ENCODE data around the gene ACTR1A.
A peak's percentile ranks its signal among the peaks of the same experiment; 100 is the strongest.

The ACTR1A gene

GRCh38 chr10:102460836-102461186 lies 41.7 kb downstream of the ACTR1A start:
- no peak overlapping the region for H3K14ac ChIP-seq (ENCODE audit: low read length in 2 of 2)
- WGBS, result 57% methylated on average over 8 of the region's 8 CpGs
- H3K4me3 ChIP-seq (ENCODE audit: insufficient read depth in 1 of 2, low read depth in 1 of 2, low read length in 2 of 2), result peak overlapping the region in 1 of 2 experiments; percentile 76

GRCh38 chr10:102458656-102459055 lies 43.9 kb downstream of the ACTR1A start:
- Histone ChIP-seq H3K4me1 (ENCODE audit: control insufficient read depth, insufficient read depth, low read depth, low read length) (peaks cover 18% of the 10 kb centered on the region), H3K9ac (ENCODE audit: low read length) (no peak overlapping the region)
- WGBS, result 87% methylated on average over 4 of the region's 4 CpGs

More at GRCh38 chr10:102460836-102461186, 41.7 kb downstream of the ACTR1A start:
- Histone ChIP-seq H3K4me2 (ENCODE audit: low read length, poor library complexity, severe bottlenecking) (peak overlapping the region; percentile 56), H2BK120ac (ENCODE audit: low read depth, low read length) (no peak overlapping the region), H2BK5ac (ENCODE audit: low read depth, low read length, poor library complexity, severe bottlenecking) (no peak overlapping the region), H3K9me3 (ENCODE audit: control insufficient read depth, low read length) (no peaks in the 10 kb centered on the region), H4K91ac (ENCODE audit: low read length) (no peak overlapping the region), H3K4ac (ENCODE audit: low read depth in 1 of 2, low read length in 2 of 2) (peak overlapping the region in 1 of 2 experiments; percentile 52), H4K8ac (ENCODE audit: low read length) (peak overlapping the region; percentile 71), H3K27ac (ENCODE audit: low read length, poor library complexity, severe bottlenecking) (no peak overlapping the region), H3K79me1 (replicated peaks; ENCODE audit: low read length, poor library complexity, severe bottlenecking) (no peaks in the 10 kb centered on the region), H2BK12ac (ENCODE audit: low read length in 2 of 2) (no peak overlapping the region), H2BK15ac (ENCODE audit: low read depth, poor library complexity, severe bottlenecking) (no peak overlapping the region), H3K9ac (ENCODE audit: low read length) (peak overlapping the region; percentile 59), H3K27me3 (ENCODE audit: control insufficient read depth in 1 of 2, insufficient read depth in 1 of 2, low read length in 2 of 2) (peaks cover 27 to 45% of the 10 kb centered on the region in 2 experiments), H3K23ac (ENCODE audit: low read length in 2 of 2) (no peak overlapping the region), H3K18ac (ENCODE audit: low read depth in 1 of 2, low read length in 2 of 2) (peak overlapping the region in 1 of 2 experiments; percentile 5), H2AK5ac (ENCODE audit: low read length, severe bottlenecking) (no peak overlapping the region), H3K36me3 (ENCODE audit: control insufficient read depth in 1 of 2, insufficient read depth in 2 of 2, low read depth in 1 of 2, low read length in 2 of 2) (no peaks in the 10 kb centered on the region), H3K4me1 (ENCODE audit: control insufficient read depth, insufficient read depth, low read depth, low read length) (peaks cover 11% of the 10 kb centered on the region), H2AFZ (ENCODE audit: low read depth, low read length) (peak overlapping the region; percentile 30)
- DNase-seq, result no peak

DNA sequence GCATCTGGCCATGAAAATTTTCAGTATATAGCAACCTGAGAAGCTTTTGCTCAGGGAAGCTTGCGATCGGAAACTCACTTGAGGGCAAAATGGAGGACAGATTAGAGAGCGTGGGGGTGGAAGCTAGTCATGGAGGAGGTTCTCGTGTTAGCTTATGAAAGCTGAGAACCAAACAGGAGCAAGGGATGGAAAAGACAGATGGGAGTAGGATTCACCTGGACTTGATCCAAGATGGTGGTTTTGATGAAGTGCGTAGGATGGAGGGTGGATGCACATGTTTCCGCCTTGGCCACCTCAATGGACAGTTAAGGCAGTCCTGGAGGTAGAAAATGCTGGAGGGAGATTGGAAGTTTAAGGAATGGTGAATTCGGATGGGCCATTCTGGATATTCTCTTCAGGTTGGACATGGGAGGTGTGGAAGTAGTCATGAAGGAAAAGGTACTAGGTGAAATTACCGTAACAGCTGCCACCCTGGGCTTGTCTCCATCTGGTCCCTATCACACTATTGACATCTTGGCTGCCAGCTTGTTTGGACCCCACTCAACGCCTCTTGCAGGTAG lies 44.8 kb downstream of the ACTR1A start:
- Histone ChIP-seq H3K9ac (ENCODE audit: low read length) (no peak overlapping the region), H3K18ac (ENCODE audit: low read depth in 1 of 2, low read length in 2 of 2) (no peak overlapping the region), H2BK12ac (ENCODE audit: low read length in 2 of 2) (no peak overlapping the region), H3K79me1 (replicated peaks; ENCODE audit: low read length, poor library complexity, severe bottlenecking) (peaks cover 3% of the 10 kb centered on the region), H3K4me3 (ENCODE audit: insufficient read depth in 1 of 2, low read depth in 1 of 2, low read length in 2 of 2) (no peak overlapping the region), H4K8ac (ENCODE audit: low read length) (no peak overlapping the region), H3K9me3 (ENCODE audit: control insufficient read depth, low read length) (no peaks in the 10 kb centered on the region), H2AFZ (ENCODE audit: low read depth, low read length) (no peak overlapping the region), H2BK5ac (ENCODE audit: low read depth, low read length, poor library complexity, severe bottlenecking) (no peak overlapping the region), H3K36me3 (ENCODE audit: control insufficient read depth in 1 of 2, insufficient read depth in 2 of 2, low read depth in 1 of 2, low read length in 2 of 2) (peaks cover 0 to 1% of the 10 kb centered on the region in 2 experiments), H2BK15ac (ENCODE audit: low read depth, poor library complexity, severe bottlenecking) (no peak overlapping the region), H3K4me1 (ENCODE audit: control insufficient read depth, insufficient read depth, low read depth, low read length) (peaks cover 25% of the 10 kb centered on the region), H2AK5ac (ENCODE audit: low read length, severe bottlenecking) (no peak overlapping the region), H2BK120ac (ENCODE audit: low read depth, low read length) (no peak overlapping the region), H3K4me2 (ENCODE audit: low read length, poor library complexity, severe bottlenecking) (no peak overlapping the region), H4K91ac (ENCODE audit: low read length) (no peak overlapping the region), H3K27me3 (ENCODE audit: control insufficient read depth in 1 of 2, insufficient read depth in 1 of 2, low read length in 2 of 2) (peaks cover 12 to 30% of the 10 kb centered on the region in 2 experiments), H3K23ac (ENCODE audit: low read length in 2 of 2) (no peak overlapping the region), H3K27ac (ENCODE audit: low read length, poor library complexity, severe bottlenecking) (no peak overlapping the region), H3K4ac (ENCODE audit: low read depth in 1 of 2, low read length in 2 of 2) (no peak overlapping the region), H3K14ac (ENCODE audit: low read length in 2 of 2) (no peak overlapping the region)
- no peak for DNase-seq
- 98% methylated on average over 8 of the region's 9 CpGs for WGBS

More at GRCh38 chr10:102458656-102459055, 43.9 kb downstream of the ACTR1A start:
- Histone ChIP-seq H2BK12ac (ENCODE audit: low read length in 2 of 2) (no peak overlapping the region), H2BK15ac (ENCODE audit: low read depth, poor library complexity, severe bottlenecking) (no peak overlapping the region), H2AK5ac (ENCODE audit: low read length, severe bottlenecking) (no peak overlapping the region), H3K4me3 (ENCODE audit: insufficient read depth in 1 of 2, low read depth in 1 of 2, low read length in 2 of 2) (no peak overlapping the region), H4K91ac (ENCODE audit: low read length) (no peak overlapping the region), H3K18ac (ENCODE audit: low read depth in 1 of 2, low read length in 2 of 2) (no peak overlapping the region), H3K36me3 (ENCODE audit: control insufficient read depth in 1 of 2, insufficient read depth in 2 of 2, low read depth in 1 of 2, low read length in 2 of 2) (no peaks in the 10 kb centered on the region), H2AFZ (ENCODE audit: low read depth, low read length) (no peak overlapping the region), H3K9me3 (ENCODE audit: control insufficient read depth, low read length) (no peaks in the 10 kb centered on the region), H2BK5ac (ENCODE audit: low read depth, low read length, poor library complexity, severe bottlenecking) (no peak overlapping the region), H2BK120ac (ENCODE audit: low read depth, low read length) (no peak overlapping the region), H3K79me1 (replicated peaks; ENCODE audit: low read length, poor library complexity, severe bottlenecking) (no peaks in the 10 kb centered on the region), H3K4ac (ENCODE audit: low read depth in 1 of 2, low read length in 2 of 2) (no peak overlapping the region), H3K4me2 (ENCODE audit: low read length, poor library complexity, severe bottlenecking) (no peak overlapping the region), H4K8ac (ENCODE audit: low read length) (no peak overlapping the region), H3K23ac (ENCODE audit: low read length in 2 of 2) (no peak overlapping the region), H3K14ac (ENCODE audit: low read length in 2 of 2) (no peak overlapping the region), H3K27ac (ENCODE audit: low read length, poor library complexity, severe bottlenecking) (no peak overlapping the region), H3K27me3 (ENCODE audit: control insufficient read depth in 1 of 2, insufficient read depth in 1 of 2, low read length in 2 of 2) (peaks cover 22 to 35% of the 10 kb centered on the region in 2 experiments)
- DNase-seq, result no peak

DNA sequence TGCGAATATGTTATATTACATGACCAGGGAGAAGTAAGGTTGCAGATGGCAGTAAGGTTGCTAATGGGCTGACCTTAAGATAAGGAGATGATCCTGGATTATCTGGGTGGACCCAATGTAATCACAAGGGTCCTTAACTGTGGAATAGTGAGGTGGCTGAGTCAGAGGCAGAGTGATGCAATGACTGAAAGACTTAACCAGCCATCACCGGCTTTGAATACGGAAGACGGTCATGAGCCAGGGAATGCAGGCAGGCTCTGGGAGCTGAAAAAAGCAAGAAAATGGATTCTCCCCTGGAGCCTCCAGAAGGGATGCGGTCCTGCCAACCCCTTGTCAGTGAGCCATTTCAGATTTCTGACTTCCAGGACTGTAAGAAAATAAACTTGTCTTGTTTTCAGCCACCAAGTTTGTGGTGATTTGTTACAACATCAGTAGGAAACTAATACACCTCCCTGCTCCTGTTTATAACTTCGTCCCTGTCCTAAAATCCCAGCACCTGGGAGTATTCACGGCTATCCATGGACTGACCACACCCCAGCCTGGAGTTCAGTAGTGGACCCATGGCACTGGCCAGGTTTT lies 46.5 kb downstream of the ACTR1A start:
- H3K4me1 ChIP-seq (ENCODE audit: control insufficient read depth, insufficient read depth, low read depth, low read length), result peaks cover 22% of the 10 kb centered on the region
- H3K9me3 ChIP-seq (ENCODE audit: control insufficient read depth, low read length), result no peaks in the 10 kb centered on the region
- no peak overlapping the region for H3K23ac ChIP-seq (ENCODE audit: low read length in 2 of 2)
- peak overlapping the region; percentile 77 for H3K18ac ChIP-seq (ENCODE audit: low read depth in 1 of 2, low read length in 2 of 2)
- H2BK15ac ChIP-seq (ENCODE audit: low read depth, poor library complexity, severe bottlenecking), result no peak overlapping the region
- H3K27ac ChIP-seq (ENCODE audit: low read length, poor library complexity, severe bottlenecking), result no peak overlapping the region
- WGBS, result 38% methylated on average over 7 of the region's 7 CpGs
- no peak overlapping the region for H2AFZ ChIP-seq (ENCODE audit: low read depth, low read length)
- H3K14ac ChIP-seq (ENCODE audit: low read length in 2 of 2), result no peak overlapping the region
- peak overlapping the region; percentile 81 to 90 for H3K4ac ChIP-seq (ENCODE audit: low read depth in 1 of 2, low read length in 2 of 2)
- no peak overlapping the region for H2AK5ac ChIP-seq (ENCODE audit: low read length, severe bottlenecking)
- H3K4me3 ChIP-seq (ENCODE audit: insufficient read depth in 1 of 2, low read depth in 1 of 2, low read length in 2 of 2), result no peak overlapping the region
- peak overlapping the region; percentile 83 for H4K8ac ChIP-seq (ENCODE audit: low read length)
- peaks cover 0 to 7% of the 10 kb centered on the region in 2 experiments for H3K36me3 ChIP-seq (ENCODE audit: control insufficient read depth in 1 of 2, insufficient read depth in 2 of 2, low read depth in 1 of 2, low read length in 2 of 2)
- H4K91ac ChIP-seq (ENCODE audit: low read length), result peak overlapping the region; percentile 88
- peaks cover 0 to 18% of the 10 kb centered on the region in 2 experiments for H3K27me3 ChIP-seq (ENCODE audit: control insufficient read depth in 1 of 2, insufficient read depth in 1 of 2, low read length in 2 of 2)
- DNase-seq, result peak; percentile 92
- no peak overlapping the region for H3K4me2 ChIP-seq (ENCODE audit: low read length, poor library complexity, severe bottlenecking)
- H3K79me1 ChIP-seq (replicated peaks; ENCODE audit: low read length, poor library complexity, severe bottlenecking), result peaks cover 7% of the 10 kb centered on the region
- peak overlapping the region in 1 of 2 experiments; percentile 82 for H2BK12ac ChIP-seq (ENCODE audit: low read length in 2 of 2)
- peak overlapping the region; percentile 71 for H3K9ac ChIP-seq (ENCODE audit: low read length)
- no peak overlapping the region for H2BK5ac ChIP-seq (ENCODE audit: low read depth, low read length, poor library complexity, severe bottlenecking)
- H2BK120ac ChIP-seq (ENCODE audit: low read depth, low read length), result peak overlapping the region; percentile 11
